NT2/D1 (cell line): ENCODE measurements around the gene RPL10.

Experiments
- SUZ12 ChIP-seq: IDR thresholded peaks from 2 replicates; pipeline ENCODE4 v1.6.1; 2011; ENCODE audit not compliant: insufficient read length, insufficient read depth; ENCODE audit errors: extremely low read depth
- YY1 ChIP-seq: IDR thresholded peaks from 2 replicates; pipeline ENCODE4 v1.6.1; 2011; ENCODE audit not compliant: insufficient read length, insufficient read depth

- TF ChIP-seq YY1 (no peak), SUZ12 (no peak)
Measured at GRCh38 chrX:154350429-154351182, 47.6 kb upstream of the RPL10 start.
